Measurements from ENCODE around the gene ZBTB16. TPM values are rescaled to one million over a fixed set of nuclear protein-coding genes. Genes with fewer than 3 reads are reported as not detected.

The ZBTB16 gene
- polyA plus RNA-seq, 3 donors = 4.1 to 12.3 (median 8.3) TPM

- no peaks in the 10 kb centered on the region for H3K27me3 Mint-ChIP-seq (ENCODE audit: low read depth in 3 of 3)
- H3K4me1 ChIP-seq (ENCODE audit: control insufficient read depth in 1 of 2, insufficient read depth in 2 of 2, low read length in 2 of 2) = peaks cover 23 to 33% of the 10 kb centered on the region in 2 donors
These were observed 51.7 kb downstream of the ZBTB16 start for GRCh38 chr11:114110952-114111947.

More at GRCh38 chr11:114110952-114111947, 51.7 kb downstream of the ZBTB16 start:
- Histone ChIP-seq H3K27ac (ENCODE audit: low read depth in 1 of 2, low read length in 2 of 2) (peak overlapping the region in 1 of 2 donors; percentile 60), H3K4me2 (replicated peaks; ENCODE audit: extremely low read depth, low read length, poor library complexity, severe bottlenecking) (peak overlapping the region; percentile 82), H3K36me3 (replicated peaks in 1 of 2; ENCODE audit: control insufficient read depth in 1 of 2, insufficient read depth in 2 of 2, low read length in 2 of 2) (no peaks in the 10 kb centered on the region), H3K9ac (ENCODE audit: insufficient read depth, low read length, poor library complexity, severe bottlenecking) (no peak overlapping the region), H3K9me3 (replicated peaks in 1 of 2; ENCODE audit: control insufficient read depth in 1 of 2, insufficient read depth in 1 of 2, low read length in 2 of 2) (no peaks in the 10 kb centered on the region), H3K4me3 (replicated peaks in 1 of 3; ENCODE audit: low read depth in 2 of 3, low read length in 3 of 3) (peak overlapping the region; percentile 33 to 70 (median 62)), H4K20me1 (ENCODE audit: insufficient read depth, low read length) (no peaks in the 10 kb centered on the region), H3K27me3 (ENCODE audit: control insufficient read depth in 2 of 2, insufficient read depth in 2 of 2, low read length in 2 of 2) (no peaks in the 10 kb centered on the region), H3K79me2 (ENCODE audit: insufficient read depth, low read length) (no peaks in the 10 kb centered on the region), H2AFZ (ENCODE audit: insufficient read depth, low read depth, low read length, poor library complexity, severe bottlenecking) (peak overlapping the region; percentile 58)
- Mint-ChIP-seq H3K36me3 (peaks cover 0 to 2% of the 10 kb centered on the region in 2 donors), H3K4me1 (peaks cover 40% of the 10 kb centered on the region), H3K9me3 (no peaks in the 10 kb centered on the region), H3K4me3 (peak overlapping the region; percentile 56 to 84), H3K27ac (peak overlapping the region in 4 of 7 donors; percentile 17 to 74 (median 48))
- DNase-seq = peak in 1 of 3 donors; percentile 16
- intact Hi-C loops (cut with micrococcal nuclease) = no loop called here
- TF ChIP-seq CTCF (IDR thresholded peaks at IDR 0.05) = no peak
- 0% methylated on average over 3 of the region's 12 CpGs for WGBS (ENCODE audit: insufficient coverage)
